Sigmoid colon (tissue), 4 donors: Measurements from ENCODE around the gene SORCS2.

Experiments used
- CTCF ChIP-seq, 4 experiments: fragments of 450-650 bp in 3 of 4; fragments of 200-600 bp in 1 of 4; IDR thresholded peaks; one replicate each; pipeline ENCODE4 v1.5.1; 2016 to 2019; ENCODE audit warnings: antibody characterized with exemption in 4 of 4, mild to moderate bottlenecking in 3 of 4, moderate library complexity in 2 of 4
- EP300 ChIP-seq, 4 donors: sonication (generic); formaldehyde crosslinking; IDR thresholded peaks; one replicate each; pipeline ENCODE4 v1.6.1; 2017; ENCODE audit warnings: antibody characterized with exemption in 4 of 4
- POLR2AphosphoS5 ChIP-seq, 4 donors: sonication (generic); formaldehyde crosslinking; IDR thresholded peaks; one replicate each; pipeline ENCODE4 v1.6.1; 2017; ENCODE audit warnings: antibody characterized with exemption in 4 of 4

- no peak for TF ChIP-seq CTCF (IDR thresholded peaks at IDR 0.05)
- TF ChIP-seq POLR2AphosphoS5 (IDR thresholded peaks at IDR 0.05): no peak
- no peak for TF ChIP-seq EP300 (IDR thresholded peaks at IDR 0.05)
Measured at GRCh38 chr4:7252510-7253340, 60.4 kb downstream of the SORCS2 start.
